GM12878 (cell line): ENCODE data around the gene GAB1. TPM values are rescaled to one million over a fixed set of nuclear protein-coding genes. Genes with fewer than 3 reads are reported as not detected.

Experiments used
- ATAC-seq: fragments of 200-7000 bp; cut with Tn5 transposase; 3 replicates; pipeline ENCODE4 v1.9.1; 2020; ENCODE audit warnings: mild to moderate bottlenecking, moderate library complexity
- BruUV-seq: library from RNA; stranded (reverse); fragments of 400-500 nt; replicated peaks from 2 replicates; lab custom pipeline; 2021; lab: Mats Ljungman, UMichigan
- CTCF ChIA-PET: fragments of 300-600 bp; sonication (Branson Sonifier 250); formaldehyde crosslinking; extraction: SDS; loops from one replicate; lab custom pipeline; 2021; ENCODE audit warnings: inconsistent platforms; lab: Yijun Ruan, JAX
- POLR2A ChIA-PET: fragments of 350-600 bp; formaldehyde crosslinking; extraction: SDS; loops from one replicate; lab custom pipeline; 2021; ENCODE audit warnings: inconsistent platforms; lab: Charles Lee
- RAD21 ChIA-PET: fragments of 300-600 bp; sonication (Branson Sonifier 250); formaldehyde crosslinking; loops from one replicate; lab custom pipeline; 2023; ENCODE audit warnings: antibody characterized with exemption; ENCODE audit not compliant: unreplicated experiment; lab: Charles Lee
- SMC1A ChIA-PET: fragments of 300-600 bp; sonication (Branson Sonifier 250); formaldehyde crosslinking; loops from one replicate; lab custom pipeline; 2023; ENCODE audit not compliant: unreplicated experiment, uncharacterized antibody; lab: Charles Lee
- DNase-seq: peaks from one replicate; pipeline ENCODE4 v3.0.0-alpha.2; 2011; ENCODE audit warnings: low read depth, low spot score
- FAIRE-seq: peaks from 3 replicates; lab custom pipeline; 2011; peaks lifted over from hg19 to GRCh38; lab: Jason Lieb, UNC
- H2AFZ ChIP-seq: 2 replicates; pipeline ENCODE4 v1.6.0; 2011; ENCODE audit warnings: low read depth, low read length, control low read depth; ENCODE audit not compliant: control insufficient read depth
- H3K27ac ChIP-seq: 2 replicates; pipeline ENCODE4 v1.5.1; 2011; ENCODE audit warnings: control low read depth; ENCODE audit not compliant: control insufficient read depth, insufficient read depth
- H3K27me3 ChIP-seq, 2 experiments: replicated peaks in 1 of 2; 2 replicates each; pipeline versions ENCODE4 v1.6.0 to v1.6.1; 2011; ENCODE audit warnings: low read length in 1 of 2; ENCODE audit not compliant: control insufficient read depth in 2 of 2, insufficient read depth in 2 of 2
- H3K36me3 ChIP-seq, 2 experiments: 2 replicates each; pipeline ENCODE4 v1.5.1; 2011; ENCODE audit warnings: low read length in 1 of 2; ENCODE audit not compliant: control insufficient read depth in 2 of 2, insufficient read depth in 2 of 2
- H3K4me1 ChIP-seq: 2 replicates; pipeline ENCODE4 v1.6.1; 2011; ENCODE audit warnings: mild to moderate bottlenecking, low read length, moderate library complexity, mixed read lengths; ENCODE audit not compliant: control insufficient read depth, insufficient read depth
- H3K4me2 ChIP-seq: 2 replicates; pipeline ENCODE4 v1.6.0; 2011; ENCODE audit warnings: control low read depth; ENCODE audit not compliant: control insufficient read depth, insufficient read depth
- H3K4me3 ChIP-seq: fragments of 200-600 bp; sonication (generic); 2 replicates; pipeline ENCODE4 v1.5.1; 2016
- H3K79me2 ChIP-seq: 2 replicates; pipeline ENCODE4 v1.6.0; 2011; ENCODE audit warnings: low read length; ENCODE audit not compliant: control insufficient read depth, insufficient read depth
- H3K9ac ChIP-seq: 2 replicates; pipeline ENCODE4 v1.8.0; 2011; ENCODE audit warnings: low read length, control low read depth, mixed read lengths; ENCODE audit not compliant: control insufficient read depth, insufficient read depth
- H3K9me3 ChIP-seq: replicated peaks from 3 replicates; pipeline ENCODE4 v1.5.1; 2011; ENCODE audit warnings: mild to moderate bottlenecking, low read length; ENCODE audit not compliant: control insufficient read depth, insufficient read depth
- H4K20me1 ChIP-seq: 2 replicates; pipeline ENCODE4 v1.6.0; 2011; ENCODE audit not compliant: control insufficient read depth, insufficient read depth
- CHD2 ChIP-seq: IDR thresholded peaks from 2 replicates; pipeline ENCODE4 v1.6.1; 2011; ENCODE audit warnings: low read depth, low read length, improper control_type of control experiment, borderline replicate concordance
- GABPA ChIP-seq: IDR thresholded peaks from 2 replicates; pipeline ENCODE4 v1.6.1; 2014; ENCODE audit warnings: antibody characterized with exemption, low read depth, mild to moderate bottlenecking, inconsistent platforms
- MYC ChIP-seq: IDR thresholded peaks from 2 replicates; pipeline ENCODE4 v1.6.1; 2011; ENCODE audit warnings: mild to moderate bottlenecking, low read length, moderate library complexity, inconsistent platforms; ENCODE audit not compliant: insufficient read depth, insufficient replicate concordance, insufficient read length, severe bottlenecking
- POU2F2 ChIP-seq: IDR thresholded peaks from 3 replicates; pipeline ENCODE4 v1.6.1; 2011; ENCODE audit warnings: low read depth, mild to moderate bottlenecking, low read length, borderline replicate concordance
- SUZ12 ChIP-seq: fragments of 200-600 bp; sonication (generic); IDR thresholded peaks from one replicate; pipeline ENCODE4 v1.6.1; 2018; ENCODE audit warnings: antibody characterized with exemption, mild to moderate bottlenecking; ENCODE audit not compliant: unreplicated experiment
- YY1 ChIP-seq: IDR thresholded peaks from 2 replicates; pipeline ENCODE4 v1.6.1; 2011; ENCODE audit warnings: low read depth, mild to moderate bottlenecking, low read length
- ZSCAN29 ChIP-seq: fragments of 450-650 bp; IDR thresholded peaks from 2 replicates; pipeline ENCODE4 v1.6.1; 2017; ENCODE audit warnings: mild to moderate bottlenecking, moderate library complexity
- WGBS: methylation state at CpG from one replicate; pipeline ENCODE4 v1.1.6; 2016; ENCODE audit warnings: low lambda C conversion rate; ENCODE audit not compliant: insufficient replicate concordance, insufficient coverage; ENCODE audit errors: missing lambda C conversion rate; 5-methylcytosine and 5-hydroxymethylcytosine counted together
- in situ Hi-C: fragments of 300-500 bp; cut with MboI; formaldehyde crosslinking; loops from 9 replicates; pipeline ENCODE4 v1.14.3; 2018; ENCODE audit warnings: mixed read lengths
- intact Hi-C: fragments of 100-400 bp; cut with micrococcal nuclease; formaldehyde crosslinking; loops from one replicate; pipeline ENCODE4 v1.14.2; 2022; ENCODE audit not compliant: unreplicated experiment
- polyA plus RNA-seq, 11 experiments: library from polyadenylated mRNA; depleted of rRNA in 4 of 11; unstranded in 6 of 11; stranded (reverse) in 5 of 11; fragments of >200 nt; fragmentation: Nextera tagmentation in 4 of 11; fragmentation: Illumina TruSeq in 1 of 11; extraction: Ambion mirVana in 4 of 11; extraction: Trizol in 1 of 11; gene quantifications; 1 replicate in 1 of 11; 2 replicates in 10 of 11; pipeline versions ENCODE4 v1.2.1 to v1.2.3, GENCODE V29; 2011 to 2016; ENCODE audit warnings: inconsistent platforms in 2 of 11, missing spikeins in 2 of 11, low read depth in 1 of 11
- total RNA-seq, 4 experiments: library from RNA; depleted of rRNA in 3 of 4; stranded (reverse); fragments of >200 nt in 3 of 4; fragmentation: Illumina TruSeq in 1 of 4; extraction: Trizol in 1 of 4; gene quantifications; 2 replicates each; pipeline versions ENCODE4 v1.2.1 to v1.2.3, GENCODE V29; 2013 to 2021

Gene GAB1
- total and polyA plus RNA-seq, 10 of the 15 experiments (the other 5 are each of a cell fraction or from before 2014, with no cell fraction given) = 0.37 to 5.3 (median 3.2) TPM

GRCh38 chr4:143374255-143374654 lies 37.6 kb downstream of the GAB1 start (continued):
- TF ChIP-seq SUZ12 (no peak), CHD2 (no peak), GABPA (no peak), YY1 (no peak)

- 71% methylated on average over 6 of the region's 6 CpGs for WGBS
- RAD21 ChIA-PET = interaction anchor here (0.7 to 7.3 kb wide), 14 partner anchors 10 to 172 kb away, joined by 3 to 101 read pairs (median 11); partner anchors contain the start of gene SMARCA5
- no peak for TF ChIP-seq POU2F2
- TF ChIP-seq ZSCAN29 = no peak
- no peak for TF ChIP-seq MYC
- no peaks in the 10 kb centered on the region; the same call in 1 of the 3 replicates for H3K9me3 ChIP-seq
- intact Hi-C loops (loop anchor here (1.0 to 5.0 kb wide), 3 partner anchors 38 to 167 kb away; partner anchors contain the start of gene GAB1), in situ Hi-C loops (no loop called here)
- POLR2A ChIA-PET = interaction anchor here (1.0 to 3.4 kb wide), 2 partner anchors 37 to 106 kb away, joined by 3 to 16 read pairs; partner anchors contain the start of gene GAB1
- CTCF ChIA-PET = interaction anchor here (0.7 to 5.2 kb wide), 28 partner anchors 8 to 214 kb away, joined by 3 to 85 read pairs (median 12); partner anchors contain the start of gene GAB1
- peaks cover 40% of the 10 kb centered on the region for H3K4me1 ChIP-seq
- DNase-seq (no peak), ATAC-seq (no peak), FAIRE-seq (no peak)
- no peaks in the 10 kb centered on the region for H3K36me3 ChIP-seq
- H4K20me1 ChIP-seq = no peaks in the 10 kb centered on the region
- BruUV-seq = no TSS peak
- no peak overlapping the region for H3K27ac ChIP-seq
- H3K9ac ChIP-seq = no peak overlapping the region
- H2AFZ ChIP-seq = no peak overlapping the region
- H3K4me3 ChIP-seq = no peak overlapping the region
- H3K79me2 ChIP-seq = no peaks in the 10 kb centered on the region
- H3K27me3 ChIP-seq = no peaks in the 10 kb centered on the region
- no peak overlapping the region for H3K4me2 ChIP-seq
- SMC1A ChIA-PET = interaction anchor here (0.9 to 12.5 kb wide), 19 partner anchors 9 to 186 kb away, joined by 3 to 204 read pairs (median 20); partner anchors contain the start of gene GAB1
Observed at GRCh38 chr4:143374771-143375170, 38.1 kb downstream of the GAB1 start.
